Measurements from ENCODE around the gene MRM1.

The MRM1 gene

GRCh38 chr17:36614933-36615332, 13.6 kb downstream of the MRM1 start:
- Histone ChIP-seq H3K4me1 (ENCODE audit: low read length) (no peaks in the 10 kb centered on the region), H3K4me2 (ENCODE audit: low read length) (no peak overlapping the region), H3K4me3 (ENCODE audit: low read length) (no peak overlapping the region), H3K9me3 (ENCODE audit: insufficient read depth, low read length) (no peaks in the 10 kb centered on the region), H3K36me3 (replicated peaks; ENCODE audit: low read depth, low read length) (peaks cover 6% of the 10 kb centered on the region), H3K27ac (ENCODE audit: low read length) (no peak overlapping the region), H3K9ac (ENCODE audit: low read length) (no peak overlapping the region), H2AFZ (ENCODE audit: low read depth, low read length) (no peak overlapping the region), H4K20me1 (ENCODE audit: insufficient read depth, low read length) (no peaks in the 10 kb centered on the region), H3K27me3 (ENCODE audit: low read depth, low read length) (no peaks in the 10 kb centered on the region), H3K79me2 (ENCODE audit: low read length) (no peaks in the 10 kb centered on the region)
- TF ChIP-seq EZH2phosphoT487 (IDR thresholded peaks at IDR 0.05; ENCODE audit: low read depth): no peak
- TF ChIP-seq CTCF (IDR thresholded peaks at IDR 0.05; ENCODE audit: low read depth, low read length): no peak

GRCh38 chr17:36616061-36617029, 15.0 kb downstream of the MRM1 start:
- Histone ChIP-seq H3K4me3 (ENCODE audit: low read length) (no peak overlapping the region), H3K27ac (ENCODE audit: low read length) (no peak overlapping the region), H2AFZ (ENCODE audit: low read depth, low read length) (no peak overlapping the region), H4K20me1 (ENCODE audit: insufficient read depth, low read length) (no peaks in the 10 kb centered on the region), H3K9ac (ENCODE audit: low read length) (no peak overlapping the region), H3K4me1 (ENCODE audit: low read length) (no peaks in the 10 kb centered on the region), H3K27me3 (ENCODE audit: low read depth, low read length) (peaks cover 5% of the 10 kb centered on the region; the same call in 1 of the 2 replicates), H3K9me3 (ENCODE audit: insufficient read depth, low read length) (no peaks in the 10 kb centered on the region), H3K79me2 (ENCODE audit: low read length) (no peaks in the 10 kb centered on the region), H3K4me2 (ENCODE audit: low read length) (no peak overlapping the region), H3K36me3 (replicated peaks; ENCODE audit: low read depth, low read length) (peaks cover 2% of the 10 kb centered on the region)
- TF ChIP-seq CTCF (IDR thresholded peaks at IDR 0.05; ENCODE audit: low read depth, low read length) (no peak), EZH2phosphoT487 (IDR thresholded peaks at IDR 0.05; ENCODE audit: low read depth) (no peak)

GRCh38 chr17:36617773-36618172, 16.4 kb downstream of the MRM1 start:
- H3K4me3 ChIP-seq (ENCODE audit: low read length): no peak overlapping the region
- no peaks in the 10 kb centered on the region for H3K4me1 ChIP-seq (ENCODE audit: low read length)
- H3K9ac ChIP-seq (ENCODE audit: low read length): no peak overlapping the region
- no peak for TF ChIP-seq CTCF (IDR thresholded peaks at IDR 0.05; ENCODE audit: low read depth, low read length)
- TF ChIP-seq EZH2phosphoT487 (IDR thresholded peaks at IDR 0.05; ENCODE audit: low read depth): no peak
- no peak overlapping the region for H2AFZ ChIP-seq (ENCODE audit: low read depth, low read length)
- H4K20me1 ChIP-seq (ENCODE audit: insufficient read depth, low read length): no peaks in the 10 kb centered on the region
- H3K36me3 ChIP-seq (replicated peaks; ENCODE audit: low read depth, low read length): no peaks in the 10 kb centered on the region
- no peak overlapping the region for H3K4me2 ChIP-seq (ENCODE audit: low read length)
- H3K27ac ChIP-seq (ENCODE audit: low read length): no peak overlapping the region
- no peaks in the 10 kb centered on the region for H3K79me2 ChIP-seq (ENCODE audit: low read length)
- H3K9me3 ChIP-seq (ENCODE audit: insufficient read depth, low read length): no peaks in the 10 kb centered on the region
- H3K27me3 ChIP-seq (ENCODE audit: low read depth, low read length): peaks cover 5% of the 10 kb centered on the region; the same call in 1 of the 2 replicates

- Histone ChIP-seq H3K4me1 (ENCODE audit: low read length) (no peaks in the 10 kb centered on the region), H3K36me3 (replicated peaks; ENCODE audit: low read depth, low read length) (no peaks in the 10 kb centered on the region), H4K20me1 (ENCODE audit: insufficient read depth, low read length) (no peaks in the 10 kb centered on the region), H3K27ac (ENCODE audit: low read length) (no peak overlapping the region), H3K27me3 (ENCODE audit: low read depth, low read length) (peaks cover 5% of the 10 kb centered on the region; the same call in 1 of the 2 replicates), H3K9ac (ENCODE audit: low read length) (no peak overlapping the region), H2AFZ (ENCODE audit: low read depth, low read length) (no peak overlapping the region), H3K4me2 (ENCODE audit: low read length) (no peak overlapping the region), H3K4me3 (ENCODE audit: low read length) (no peak overlapping the region), H3K9me3 (ENCODE audit: insufficient read depth, low read length) (no peaks in the 10 kb centered on the region), H3K79me2 (ENCODE audit: low read length) (no peaks in the 10 kb centered on the region)
- no peak for TF ChIP-seq CTCF (IDR thresholded peaks at IDR 0.05; ENCODE audit: low read depth, low read length)
- TF ChIP-seq EZH2phosphoT487 (IDR thresholded peaks at IDR 0.05; ENCODE audit: low read depth): no peak
These were observed 21.9 kb downstream of the MRM1 start for GRCh38 chr17:36623281-36623680.

Measured in OCI-LY3 (cell line).